Measurements from ENCODE around the gene MPDU1.

Gene MPDU1

DNA sequence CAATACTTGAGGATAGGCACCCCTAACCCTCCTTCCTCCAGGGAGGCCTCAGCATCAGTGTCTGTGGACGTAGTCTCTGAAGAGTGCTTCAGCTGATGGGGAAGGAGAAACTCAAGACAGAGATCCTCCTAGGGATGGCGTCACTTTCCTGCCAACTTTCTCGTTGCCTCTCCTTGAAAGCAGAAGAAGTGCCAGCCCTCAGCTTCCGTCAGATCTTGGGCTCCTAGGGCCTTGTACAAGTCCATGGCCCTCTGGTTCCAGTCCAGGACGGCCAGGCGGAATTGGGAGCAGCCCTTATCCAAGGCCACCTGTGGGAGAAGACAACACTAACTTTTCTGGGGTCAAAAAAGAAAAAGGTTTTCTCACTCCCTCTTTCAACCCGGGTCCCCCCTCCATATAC, 42.7 kb downstream of the MPDU1 start:
- Mint-ChIP-seq H3K36me3 (ENCODE audit: low read depth) (peaks cover 10% of the 10 kb centered on the region), H3K27ac (peak overlapping the region; percentile 98), H3K4me1 (peaks cover 30% of the 10 kb centered on the region), H3K27me3 (ENCODE audit: low read depth, poor library complexity) (peaks cover 12% of the 10 kb centered on the region), H3K4me3 (peak overlapping the region; percentile 92), H3K9me3 (no peaks in the 10 kb centered on the region)
- DNase-seq, result no peak
- TF ChIP-seq, protein P1, sequence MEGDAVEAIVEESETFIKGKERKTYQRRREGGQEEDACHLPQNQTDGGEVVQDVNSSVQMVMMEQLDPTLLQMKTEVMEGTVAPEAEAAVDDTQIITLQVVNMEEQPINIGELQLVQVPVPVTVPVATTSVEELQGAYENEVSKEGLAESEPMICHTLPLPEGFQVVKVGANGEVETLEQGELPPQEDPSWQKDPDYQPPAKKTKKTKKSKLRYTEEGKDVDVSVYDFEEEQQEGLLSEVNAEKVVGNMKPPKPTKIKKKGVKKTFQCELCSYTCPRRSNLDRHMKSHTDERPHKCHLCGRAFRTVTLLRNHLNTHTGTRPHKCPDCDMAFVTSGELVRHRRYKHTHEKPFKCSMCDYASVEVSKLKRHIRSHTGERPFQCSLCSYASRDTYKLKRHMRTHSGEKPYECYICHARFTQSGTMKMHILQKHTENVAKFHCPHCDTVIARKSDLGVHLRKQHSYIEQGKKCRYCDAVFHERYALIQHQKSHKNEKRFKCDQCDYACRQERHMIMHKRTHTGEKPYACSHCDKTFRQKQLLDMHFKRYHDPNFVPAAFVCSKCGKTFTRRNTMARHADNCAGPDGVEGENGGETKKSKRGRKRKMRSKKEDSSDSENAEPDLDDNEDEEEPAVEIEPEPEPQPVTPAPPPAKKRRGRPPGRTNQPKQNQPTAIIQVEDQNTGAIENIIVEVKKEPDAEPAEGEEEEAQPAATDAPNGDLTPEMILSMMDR (IDR thresholded peaks at IDR 0.05), result no peak

DNA sequence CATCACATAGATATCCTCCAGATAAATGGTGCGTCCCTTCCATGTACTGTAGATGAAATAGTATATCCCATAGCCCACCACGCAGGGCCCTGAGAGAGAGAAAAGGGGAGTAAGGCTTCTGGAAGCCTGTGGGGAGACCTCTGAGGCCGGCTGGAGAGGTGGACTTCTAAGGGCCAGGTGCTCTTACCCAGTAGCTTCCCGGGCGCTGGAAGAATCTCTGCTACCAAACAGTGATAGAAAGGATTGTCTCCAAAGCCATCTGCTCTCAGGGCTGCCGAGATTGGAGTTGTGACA, 43.3 kb downstream of the MPDU1 start:
- peaks cover 12% of the 10 kb centered on the region for H3K27me3 Mint-ChIP-seq (ENCODE audit: low read depth, poor library complexity)
- peaks cover 36% of the 10 kb centered on the region for H3K4me1 Mint-ChIP-seq
- H3K4me3 Mint-ChIP-seq, result peak overlapping the region; percentile 92
- no peak for DNase-seq
- peaks cover 10% of the 10 kb centered on the region for H3K36me3 Mint-ChIP-seq (ENCODE audit: low read depth)
- TF ChIP-seq, protein P1 (IDR thresholded peaks at IDR 0.05), result no peak
- no peaks in the 10 kb centered on the region for H3K9me3 Mint-ChIP-seq
- H3K27ac Mint-ChIP-seq, result peak overlapping the region; percentile 98

DNA sequence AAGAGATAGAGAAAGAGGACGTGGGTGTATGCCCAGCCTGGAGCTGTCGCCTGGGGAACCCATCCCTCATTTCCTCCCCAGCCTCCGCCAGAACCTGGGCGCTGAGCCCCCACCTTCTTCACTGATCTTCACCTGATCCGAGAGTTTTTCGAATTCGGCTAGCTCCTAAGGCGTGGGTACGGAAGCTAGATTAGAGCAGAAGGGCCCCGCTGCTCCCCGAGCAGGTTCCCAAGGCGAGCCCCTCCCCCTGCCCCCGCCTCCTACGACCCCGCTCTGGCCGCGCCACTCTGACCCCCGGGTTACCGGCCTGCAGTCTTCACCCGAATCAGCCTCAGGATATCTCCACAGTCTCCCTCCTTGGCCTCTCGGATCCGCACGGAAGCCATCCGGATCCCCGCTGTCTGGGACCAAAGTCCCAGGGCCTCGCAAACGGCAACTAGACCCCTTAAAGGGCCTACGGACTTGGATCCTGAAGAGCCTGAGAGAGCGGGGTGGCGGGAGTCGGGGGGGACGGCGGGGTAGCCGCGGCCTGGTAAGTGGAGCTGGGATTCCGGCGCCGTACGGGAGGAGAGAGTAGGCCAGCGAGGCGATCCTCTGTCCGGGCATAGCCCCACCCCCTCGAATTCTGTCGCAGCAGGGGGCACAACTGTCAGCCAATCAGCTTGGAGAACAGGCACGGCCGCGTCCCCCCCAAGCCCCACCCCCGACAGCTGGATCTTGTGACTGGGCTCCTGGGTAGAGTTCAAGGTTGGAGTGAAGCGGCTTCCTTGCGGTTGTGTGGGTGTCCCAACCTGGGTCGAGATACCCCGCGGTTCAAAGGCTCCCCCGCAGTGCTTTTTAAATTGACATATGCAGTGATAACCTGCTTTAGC, 43.8 kb downstream of the MPDU1 start, which contains the start of gene SAT2:
TSS of gene SAT2 (minus strand) at position 572 of the 872 bp plus-strand sequence. CDS start at position 386, 186 bp downstream.
- peak within 1 kb of the TSS; percentile 92 for H3K4me3 Mint-ChIP-seq
- no peaks in the 10 kb centered on the region for H3K9me3 Mint-ChIP-seq
- H3K36me3 Mint-ChIP-seq (ENCODE audit: low read depth), result peaks cover 10% of the 10 kb centered on the region
- TF ChIP-seq, protein P1 (IDR thresholded peaks at IDR 0.05), result no peak
- H3K27me3 Mint-ChIP-seq (ENCODE audit: low read depth, poor library complexity), result peaks cover 9% of the 10 kb centered on the region
- peaks cover 40% of the 10 kb centered on the region for H3K4me1 Mint-ChIP-seq
- peak within 1 kb of the TSS; percentile 98 for H3K27ac Mint-ChIP-seq
- DNase-seq, result peak; percentile 98

DNA sequence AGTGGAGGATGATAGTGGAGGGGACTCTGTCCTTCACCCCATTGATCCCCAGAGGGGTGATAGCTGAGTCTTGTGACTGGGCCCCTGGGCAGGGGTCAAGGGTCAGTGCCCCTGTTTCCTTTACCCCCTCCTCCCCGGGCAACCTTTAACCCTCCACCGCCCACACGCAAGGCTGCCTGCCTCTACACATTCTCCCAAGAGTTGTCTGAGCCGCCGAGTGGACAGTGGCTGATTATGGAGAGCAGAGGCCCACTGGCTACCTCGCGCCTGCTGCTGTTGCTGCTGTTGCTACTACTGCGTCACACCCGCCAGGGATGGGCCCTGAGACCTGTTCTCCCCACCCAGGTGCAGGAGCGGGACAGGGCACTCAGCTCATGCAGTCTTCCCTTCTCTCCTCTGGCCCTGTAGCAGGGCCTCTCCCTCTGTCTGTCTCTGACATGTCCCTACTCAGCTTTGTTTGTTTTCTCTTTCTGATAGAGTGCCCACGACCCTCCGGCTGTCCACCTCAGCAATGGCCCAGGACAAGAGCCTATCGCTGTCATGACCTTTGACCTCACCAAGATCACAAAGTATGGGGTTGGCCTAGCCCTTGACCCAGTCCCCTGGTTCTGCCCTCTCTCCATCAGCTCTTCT, 46.4 kb downstream of the MPDU1 start, which contains the start of gene SHBG:
TSS of gene SHBG (plus strand) at position 197 of the 633 bp plus-strand sequence. CDS start at position 235, 38 bp downstream.
- peaks cover 10% of the 10 kb centered on the region for H3K36me3 Mint-ChIP-seq (ENCODE audit: low read depth)
- TF ChIP-seq, protein P1 (IDR thresholded peaks at IDR 0.05), result no peak
- H3K27ac Mint-ChIP-seq, result peak within 1 kb of the TSS; percentile 93
- H3K4me1 Mint-ChIP-seq, result peaks cover 51% of the 10 kb centered on the region
- no peaks in the 10 kb centered on the region for H3K9me3 Mint-ChIP-seq
- DNase-seq, result peak; percentile 30
- no peak within 1 kb of the TSS for H3K4me3 Mint-ChIP-seq
- H3K27me3 Mint-ChIP-seq (ENCODE audit: low read depth, poor library complexity), result peaks cover 2% of the 10 kb centered on the region

DNA sequence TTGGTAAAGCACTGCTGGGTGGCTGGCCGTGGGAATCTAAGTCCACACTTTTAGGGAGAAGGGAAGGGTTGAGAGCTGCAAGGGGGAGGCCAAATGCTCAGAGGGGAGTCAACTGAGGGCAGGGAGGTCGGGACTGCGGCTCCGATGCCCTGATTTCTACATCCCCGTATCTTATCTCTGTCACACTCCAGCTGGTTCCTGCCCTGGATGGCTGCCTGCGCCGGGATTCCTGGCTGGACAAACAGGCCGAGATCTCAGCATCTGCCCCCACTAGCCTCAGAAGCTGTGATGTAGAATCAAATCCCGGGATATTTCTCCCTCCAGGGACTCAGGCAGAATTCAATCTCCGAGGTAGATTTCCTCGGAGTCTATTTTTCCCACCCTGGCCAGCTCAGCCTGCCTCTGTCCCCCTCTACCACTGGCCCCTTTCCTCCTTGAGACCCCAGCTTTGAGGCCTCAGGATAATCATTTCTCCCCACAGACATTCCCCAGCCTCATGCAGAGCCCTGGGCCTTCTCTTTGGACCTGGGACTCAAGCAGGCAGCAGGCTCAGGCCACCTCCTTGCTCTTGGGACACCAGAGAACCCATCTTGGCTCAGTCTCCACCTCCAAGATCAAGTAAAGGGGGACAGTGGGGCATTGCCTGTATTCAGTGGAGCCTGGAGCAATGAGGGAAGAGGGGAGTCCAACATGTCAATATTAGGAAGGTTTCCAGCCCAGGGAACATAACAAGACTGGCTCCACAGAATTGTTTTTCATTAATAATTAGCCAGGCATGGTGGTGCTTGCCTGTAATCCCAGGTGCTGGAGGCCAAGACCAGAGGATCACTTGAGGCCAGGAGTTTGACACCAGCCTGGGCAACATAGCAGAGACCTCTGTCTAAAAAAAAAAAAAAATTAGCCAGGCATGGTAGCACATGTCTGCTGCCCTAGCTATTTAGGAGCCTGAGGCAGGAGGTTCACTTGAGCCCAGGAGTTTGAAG, 48.0 kb downstream of the MPDU1 start:
- H3K4me1 Mint-ChIP-seq, result peaks cover 60% of the 10 kb centered on the region
- H3K36me3 Mint-ChIP-seq (ENCODE audit: low read depth), result peaks cover 2% of the 10 kb centered on the region
- TF ChIP-seq, protein P1 (IDR thresholded peaks at IDR 0.05), result no peak
- H3K27me3 Mint-ChIP-seq (ENCODE audit: low read depth, poor library complexity), result peaks cover 2% of the 10 kb centered on the region
- no peak for DNase-seq
- no peaks in the 10 kb centered on the region for H3K9me3 Mint-ChIP-seq
- H3K27ac Mint-ChIP-seq, result peak overlapping the region; percentile 86
- H3K4me3 Mint-ChIP-seq, result no peak overlapping the region
